ENCODE data around the gene GALNTL6. TPM values are rescaled to one million over a fixed set of nuclear protein-coding genes. Genes with fewer than 3 reads are reported as not detected.

The GALNTL6 gene
- total RNA-seq, 1 experiment from 2014 or later: not detected

DNA sequence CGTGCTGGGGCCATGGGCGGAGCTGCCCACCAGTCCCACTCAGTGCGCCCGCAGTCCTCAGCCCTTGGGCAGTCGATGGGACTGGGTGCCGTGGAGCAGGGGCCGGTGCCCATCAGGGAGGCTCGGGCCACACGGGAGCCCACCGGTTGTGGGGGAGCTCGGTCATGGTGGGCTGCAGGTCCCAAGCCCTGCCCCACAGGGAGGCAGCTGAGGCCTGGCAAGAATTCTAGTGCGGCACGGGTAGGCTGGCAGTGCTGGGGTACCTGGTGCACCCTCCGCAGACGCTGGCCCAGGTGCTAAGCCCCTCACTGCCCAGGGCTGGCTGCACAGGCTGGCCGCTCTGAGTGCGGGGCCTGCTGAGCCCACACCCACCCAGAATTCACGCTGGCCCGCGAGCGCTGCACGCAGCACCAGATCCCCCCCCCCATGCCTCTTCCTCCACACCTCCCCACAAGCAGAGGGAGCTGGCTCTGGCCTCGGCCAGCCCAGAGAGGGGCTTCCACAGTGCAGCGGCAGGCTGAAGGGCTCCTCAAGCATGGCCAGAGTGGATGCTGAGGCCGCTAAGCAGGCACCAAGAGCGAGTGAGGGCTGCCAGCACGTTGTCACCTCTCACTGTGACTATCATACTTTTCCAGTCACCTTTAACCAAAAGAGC lies 564.4 kb downstream of the GALNTL6 start:
- no peak overlapping the region for H3K9ac ChIP-seq (ENCODE audit: low read length)
- no peaks in the 10 kb centered on the region for H3K79me2 ChIP-seq (ENCODE audit: insufficient read depth, low read length)
- no peak overlapping the region for H2AFZ ChIP-seq (ENCODE audit: low read depth, low read length, poor library complexity, severe bottlenecking)
- RAD21 ChIA-PET (ENCODE audit: low non-redundant PET in 1 of 2, low total read pairs in 2 of 2, uncharacterized antibody in 2 of 2, unreplicated experiment in 2 of 2): no interaction called here
- H3K27ac ChIP-seq (ENCODE audit: low read depth, low read length): no peak overlapping the region
- BruUV-seq (replicated peaks): no TSS peak
- no peaks in the 10 kb centered on the region for H3K9me2 ChIP-seq (ENCODE audit: insufficient read depth)
- POLR2A ChIA-PET: no interaction called here
- H3K4me2 ChIP-seq (ENCODE audit: low read length): no peak overlapping the region
- H3K36me3 ChIP-seq (ENCODE audit: control insufficient read depth in 1 of 2, insufficient read depth in 2 of 2, low read length in 2 of 2): no peaks in the 10 kb centered on the region
- intact Hi-C loops (cut with micrococcal nuclease): no loop called here
- H4K20me1 ChIP-seq (ENCODE audit: insufficient read depth): no peaks in the 10 kb centered on the region
- H3K4me3 ChIP-seq (replicated peaks in 1 of 2; ENCODE audit: low read depth in 1 of 2, low read length in 2 of 2): no peak overlapping the region
- CTCF ChIA-PET: no interaction called here
- no peak for TF ChIP-seq EZH2 (IDR thresholded peaks at IDR 0.05)
- no peak for TF ChIP-seq CEBPB (IDR thresholded peaks at IDR 0.05; ENCODE audit: low read depth)
- TF ChIP-seq POLR2AphosphoS5 (IDR thresholded peaks at IDR 0.05; ENCODE audit: low read depth, low read length): no peak
- TF ChIP-seq FOSL1 (IDR thresholded peaks at IDR 0.05; ENCODE audit: low read depth): no peak
- TF ChIP-seq TCF7L2 (IDR thresholded peaks at IDR 0.05; ENCODE audit: borderline replicate concordance, extremely low read depth, insufficient read depth, insufficient read length): no peak
- no peak for TF ChIP-seq CBX3 (IDR thresholded peaks at IDR 0.05; ENCODE audit: low read depth)
- TF ChIP-seq JUND (IDR thresholded peaks at IDR 0.05): no peak
- no peak for TF ChIP-seq SP1 (IDR thresholded peaks at IDR 0.05; ENCODE audit: low read depth)
- TF ChIP-seq RAD21 (IDR thresholded peaks at IDR 0.05; ENCODE audit: low read depth): no peak
- no peak for TF ChIP-seq YY1 (IDR thresholded peaks at IDR 0.05; ENCODE audit: extremely low read depth, insufficient replicate concordance, low read depth, low read length)
- no peak for TF ChIP-seq SIN3A (IDR thresholded peaks at IDR 0.05; ENCODE audit: low read depth)
- no peak for TF ChIP-seq ELF1 (IDR thresholded peaks at IDR 0.05; ENCODE audit: borderline replicate concordance, low read depth)
- H3K9me3 ChIP-seq (ENCODE audit: control insufficient read depth in 1 of 2, insufficient read depth in 1 of 2, low read depth in 1 of 2, low read length in 2 of 2): no peaks in the 10 kb centered on the region
- H3K4me1 ChIP-seq (ENCODE audit: control insufficient read depth in 1 of 2, insufficient read depth in 2 of 2, low read length in 2 of 2): no peaks in the 10 kb centered on the region
- no peak for DNase-seq (ENCODE audit: low read depth, low spot score)
- H3K27me3 ChIP-seq (ENCODE audit: insufficient read depth, low read length): no peaks in the 10 kb centered on the region
- no peak for ATAC-seq

DNA sequence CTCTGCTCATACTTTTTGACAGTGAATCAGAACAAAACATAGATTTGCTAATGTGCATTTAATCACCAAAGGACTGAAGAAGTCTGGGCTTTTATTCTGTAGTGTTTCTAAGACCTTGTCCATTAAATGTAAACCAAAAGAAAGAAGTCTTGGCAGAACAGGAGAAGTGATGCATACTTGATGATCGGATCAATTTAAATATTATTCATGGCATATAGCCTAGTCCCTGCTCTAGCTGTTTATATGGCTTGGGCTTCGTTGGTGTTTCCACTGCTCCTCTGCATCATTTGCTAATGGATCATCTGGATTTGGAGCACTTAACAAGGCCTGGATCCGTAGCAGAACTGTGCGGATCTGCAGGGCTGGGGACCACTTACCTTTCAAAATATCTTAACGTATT lies 566.6 kb downstream of the GALNTL6 start:
- Histone ChIP-seq H4K20me1 (ENCODE audit: insufficient read depth) (no peaks in the 10 kb centered on the region), H3K36me3 (ENCODE audit: control insufficient read depth in 1 of 2, insufficient read depth in 2 of 2, low read length in 2 of 2) (no peaks in the 10 kb centered on the region), H3K9me2 (ENCODE audit: insufficient read depth) (no peaks in the 10 kb centered on the region), H3K4me1 (ENCODE audit: control insufficient read depth in 1 of 2, insufficient read depth in 2 of 2, low read length in 2 of 2) (no peaks in the 10 kb centered on the region), H3K4me2 (ENCODE audit: low read length) (no peak overlapping the region), H3K4me3 (replicated peaks in 1 of 2; ENCODE audit: low read depth in 1 of 2, low read length in 2 of 2) (no peak overlapping the region), H3K27me3 (ENCODE audit: insufficient read depth, low read length) (no peaks in the 10 kb centered on the region), H3K9me3 (ENCODE audit: control insufficient read depth in 1 of 2, insufficient read depth in 1 of 2, low read depth in 1 of 2, low read length in 2 of 2) (no peaks in the 10 kb centered on the region), H3K9ac (ENCODE audit: low read length) (no peak overlapping the region), H3K27ac (ENCODE audit: low read depth, low read length) (no peak overlapping the region), H3K79me2 (ENCODE audit: insufficient read depth, low read length) (no peaks in the 10 kb centered on the region), H2AFZ (ENCODE audit: low read depth, low read length, poor library complexity, severe bottlenecking) (no peak overlapping the region)
- intact Hi-C loops (cut with micrococcal nuclease): no loop called here
- ATAC-seq (no peak), DNase-seq (ENCODE audit: low read depth, low spot score) (no peak)
- ChIA-PET POLR2A (no interaction called here), CTCF (no interaction called here), RAD21 (ENCODE audit: low non-redundant PET in 1 of 2, low total read pairs in 2 of 2, uncharacterized antibody in 2 of 2, unreplicated experiment in 2 of 2) (no interaction called here)
- BruUV-seq (replicated peaks): no TSS peak
- TF ChIP-seq YY1 (IDR thresholded peaks at IDR 0.05; ENCODE audit: extremely low read depth, insufficient replicate concordance, low read depth, low read length) (no peak), TCF7L2 (IDR thresholded peaks at IDR 0.05; ENCODE audit: borderline replicate concordance, extremely low read depth, insufficient read depth, insufficient read length) (no peak), EGR1 (IDR thresholded peaks at IDR 0.05; ENCODE audit: low read depth) (no peak), POLR2A (IDR thresholded peaks at IDR 0.05; ENCODE audit: borderline replicate concordance, extremely low read depth, insufficient read depth, insufficient read length) (no peak), SP1 (IDR thresholded peaks at IDR 0.05; ENCODE audit: low read depth) (no peak), RAD21 (IDR thresholded peaks at IDR 0.05; ENCODE audit: low read depth) (no peak)
- TF ChIP-seq, protein P1, sequence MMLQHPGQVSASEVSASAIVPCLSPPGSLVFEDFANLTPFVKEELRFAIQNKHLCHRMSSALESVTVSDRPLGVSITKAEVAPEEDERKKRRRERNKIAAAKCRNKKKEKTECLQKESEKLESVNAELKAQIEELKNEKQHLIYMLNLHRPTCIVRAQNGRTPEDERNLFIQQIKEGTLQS (IDR thresholded peaks at IDR 0.05): no peak
